ENCODE results near the gene NT5C3B. TPM values are rescaled to one million over a fixed set of nuclear protein-coding genes. Genes with fewer than 3 reads are reported as not detected.
"Not testable (repeated sequence)": the region's sequence is repeated elsewhere in the genome, so short reads cannot be mapped to it uniquely, and the experiment has no call there.

The NT5C3B gene
- total RNA-seq, 1 donor: 69.8 TPM

GRCh38 chr17:41777574-41778188 is 58.4 kb downstream of the NT5C3B start:
- peak overlapping the region; percentile 42 for H3K4me3 ChIP-seq (ENCODE audit: insufficient read depth, low read length)
- no peaks in the 10 kb centered on the region for H3K79me2 ChIP-seq (ENCODE audit: insufficient read depth, low read length)
- peaks cover 6% of the 10 kb centered on the region for H4K20me1 ChIP-seq (ENCODE audit: insufficient read depth, low read length)
- peak overlapping the region; percentile 75 for H3K27ac ChIP-seq (ENCODE audit: low read depth, low read length)
- H3K9me3 ChIP-seq (ENCODE audit: low read depth, low read length): no peaks in the 10 kb centered on the region
- DNase-seq (ENCODE audit: insufficient read length, low spot score, missing footprints): peak; percentile 98
- H3K4me1 ChIP-seq (ENCODE audit: insufficient read depth, low read length): peaks cover 14% of the 10 kb centered on the region
- H2AFZ ChIP-seq (ENCODE audit: low read length): peak overlapping the region; percentile 86
- no peaks in the 10 kb centered on the region for H3K36me3 ChIP-seq (ENCODE audit: insufficient read depth, low read length)
- peak overlapping the region; percentile 53 for H3K4me2 ChIP-seq (ENCODE audit: insufficient read depth, low read length)
- TF ChIP-seq CTCF (IDR thresholded peaks at IDR 0.05; ENCODE audit: extremely low read depth, low read depth, low read length): no peak
- no peaks in the 10 kb centered on the region for H3K27me3 ChIP-seq (ENCODE audit: insufficient read depth, low read length)

DNA sequence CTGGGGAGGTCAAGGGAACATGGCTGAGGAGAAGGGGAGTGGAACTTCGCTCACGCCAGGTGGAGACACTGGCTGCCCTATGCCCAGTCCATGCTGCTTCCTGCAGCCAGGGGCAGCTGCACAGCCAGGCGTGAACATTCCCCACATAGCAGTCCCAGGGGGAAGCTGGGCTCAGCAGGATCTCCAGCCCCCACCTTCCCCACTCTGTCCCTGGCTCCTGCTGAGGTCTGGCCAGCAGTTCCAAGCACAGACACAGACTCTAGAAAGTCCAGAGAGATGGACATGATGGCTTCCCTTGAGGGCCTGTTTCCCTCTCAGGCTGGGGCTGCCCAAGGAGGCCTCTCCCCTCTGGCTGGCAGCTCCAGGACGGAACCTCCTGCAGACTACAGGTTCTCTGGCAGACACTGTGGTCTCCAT is 58.9 kb downstream of the NT5C3B start:
- H3K27ac ChIP-seq (ENCODE audit: low read depth, low read length): peak overlapping the region; percentile 51
- TF ChIP-seq CTCF (IDR thresholded peaks at IDR 0.05; ENCODE audit: extremely low read depth, low read depth, low read length): peak; percentile 6
- peak overlapping the region; percentile 53 for H3K4me2 ChIP-seq (ENCODE audit: insufficient read depth, low read length)
- H3K27me3 ChIP-seq (ENCODE audit: insufficient read depth, low read length): no peaks in the 10 kb centered on the region
- no peaks in the 10 kb centered on the region for H3K79me2 ChIP-seq (ENCODE audit: insufficient read depth, low read length)
- peaks cover 14% of the 10 kb centered on the region for H3K4me1 ChIP-seq (ENCODE audit: insufficient read depth, low read length)
- H4K20me1 ChIP-seq (ENCODE audit: insufficient read depth, low read length): peaks cover 6% of the 10 kb centered on the region
- no peak overlapping the region for H3K4me3 ChIP-seq (ENCODE audit: insufficient read depth, low read length)
- H3K9me3 ChIP-seq (ENCODE audit: low read depth, low read length): no peaks in the 10 kb centered on the region
- peak; percentile 77 for DNase-seq (ENCODE audit: insufficient read length, low spot score, missing footprints)
- H2AFZ ChIP-seq (ENCODE audit: low read length): peak overlapping the region; percentile 86
- H3K36me3 ChIP-seq (ENCODE audit: insufficient read depth, low read length): no peaks in the 10 kb centered on the region

GRCh38 chr17:41776262-41776900 is 59.7 kb downstream of the NT5C3B start:
- not testable (repeated sequence) for H3K9me3 ChIP-seq (ENCODE audit: low read depth, low read length); H3K27ac ChIP-seq (ENCODE audit: low read depth, low read length); H3K4me2 ChIP-seq (ENCODE audit: insufficient read depth, low read length); H2AFZ ChIP-seq (ENCODE audit: low read length); DNase-seq (ENCODE audit: insufficient read length, low spot score, missing footprints); H3K27me3 ChIP-seq (ENCODE audit: insufficient read depth, low read length); H3K79me2 ChIP-seq (ENCODE audit: insufficient read depth, low read length); H4K20me1 ChIP-seq (ENCODE audit: insufficient read depth, low read length); H3K4me3 ChIP-seq (ENCODE audit: insufficient read depth, low read length); H3K36me3 ChIP-seq (ENCODE audit: insufficient read depth, low read length)
- H3K4me1 ChIP-seq (ENCODE audit: insufficient read depth, low read length): peaks cover 14% of the 10 kb centered on the region

DNA sequence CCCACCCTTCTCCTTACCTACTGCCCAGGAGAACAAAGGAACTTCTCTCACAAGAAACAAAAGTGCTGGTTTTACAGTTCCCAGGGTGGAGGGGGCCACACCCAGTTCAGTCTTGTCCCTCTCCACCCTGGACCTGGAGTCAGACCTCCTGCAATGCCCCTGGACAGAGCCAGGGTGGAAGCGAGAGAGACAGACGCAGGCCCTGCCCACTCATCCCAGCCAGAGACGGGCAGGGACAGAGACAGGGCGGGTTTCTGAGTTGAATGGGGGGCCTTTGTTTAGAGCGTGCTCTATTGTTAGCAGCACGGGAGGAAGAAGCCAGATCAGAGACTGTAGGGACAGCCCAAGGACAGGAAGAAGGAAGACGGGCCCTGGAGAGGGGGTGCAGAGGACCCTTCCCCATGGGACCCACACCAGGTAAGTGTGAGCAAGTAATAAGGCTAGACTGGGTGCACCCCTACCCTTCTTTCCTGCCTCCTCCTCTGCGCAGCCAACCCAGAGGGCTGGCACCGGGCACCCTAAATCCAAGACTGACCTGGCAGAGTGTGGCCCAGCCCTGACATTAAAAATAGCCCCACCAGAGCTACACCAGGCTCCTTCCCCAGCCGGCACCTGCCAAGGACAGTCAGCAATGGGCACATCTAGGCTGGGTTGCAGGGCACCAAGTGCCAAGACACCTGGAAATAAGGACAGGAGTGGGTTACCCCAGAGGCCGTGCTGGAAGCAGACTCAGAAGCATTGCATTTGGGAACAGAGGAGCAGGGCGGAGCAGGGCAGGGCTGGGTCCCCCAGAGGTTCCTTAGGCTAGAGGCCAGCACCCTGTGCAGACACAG is 60.4 kb downstream of the NT5C3B start:
- H3K4me3 ChIP-seq (ENCODE audit: insufficient read depth, low read length): no peak overlapping the region
- no peak overlapping the region for H3K27ac ChIP-seq (ENCODE audit: low read depth, low read length)
- no peak overlapping the region for H2AFZ ChIP-seq (ENCODE audit: low read length)
- DNase-seq (ENCODE audit: insufficient read length, low spot score, missing footprints): peak; percentile 61
- H3K27me3 ChIP-seq (ENCODE audit: insufficient read depth, low read length): no peaks in the 10 kb centered on the region
- no peaks in the 10 kb centered on the region for H3K9me3 ChIP-seq (ENCODE audit: low read depth, low read length)
- H3K4me2 ChIP-seq (ENCODE audit: insufficient read depth, low read length): no peak overlapping the region
- H3K36me3 ChIP-seq (ENCODE audit: insufficient read depth, low read length): no peaks in the 10 kb centered on the region
- no peaks in the 10 kb centered on the region for H3K79me2 ChIP-seq (ENCODE audit: insufficient read depth, low read length)
- peaks cover 6% of the 10 kb centered on the region for H4K20me1 ChIP-seq (ENCODE audit: insufficient read depth, low read length)
- H3K4me1 ChIP-seq (ENCODE audit: insufficient read depth, low read length): peaks cover 14% of the 10 kb centered on the region
- no peak for TF ChIP-seq CTCF (IDR thresholded peaks at IDR 0.05; ENCODE audit: extremely low read depth, low read depth, low read length)

Small RNA genes within 50 kb of the gene (small RNA-seq; reads per million reads assigned to genes)
- gene AC125257.2: not detected

Other genes with a start within 250 kb of the NT5C3B start
- 12.3 and 23.0 TPM in 2 replicates for gene KRT14, start 249.3 kb downstream of the NT5C3B start, total RNA-seq
- 4.3 and 5.6 TPM in 2 replicates for gene KRT16, start 223.5 kb downstream of the NT5C3B start, total RNA-seq
- 4.3 and 4.7 TPM in 2 replicates for gene KRT17, start 211.7 kb downstream of the NT5C3B start, total RNA-seq
- 94.5 and 101 TPM in 2 replicates for gene EIF1, start 147.3 kb downstream of the NT5C3B start, total RNA-seq
- gene GAST, start 123.9 kb downstream of the NT5C3B start, total RNA-seq: not detected in 2 replicates
- gene HAP1, start 101.6 kb downstream of the NT5C3B start, total RNA-seq: under 0.01 TPM in 1 of 2 replicates, not detected in the other
- gene JUP, start 49.5 kb downstream of the NT5C3B start, total RNA-seq: 18.0 and 24.2 TPM in 2 replicates
- 59.7 and 66.6 TPM in 2 replicates for gene P3H4, start 24.3 kb downstream of the NT5C3B start, total RNA-seq
- 387 and 396 TPM in 2 replicates for gene FKBP10, start 23.2 kb downstream of the NT5C3B start, total RNA-seq
- 0.36 and 0.59 TPM in 2 replicates for gene KLHL10, start 1.6 kb upstream of the NT5C3B start, total RNA-seq
- gene KLHL11, start 29.2 kb upstream of the NT5C3B start, total RNA-seq: 28.6 and 34.7 TPM in 2 replicates
- gene ACLY, start 82.7 kb upstream of the NT5C3B start, total RNA-seq: 271 and 273 TPM in 2 replicates
- 1.1 and 1.5 TPM in 2 replicates for gene ODAD4, start 94.4 kb upstream of the NT5C3B start, total RNA-seq
- 87.6 and 96.4 TPM in 2 replicates for gene CNP, start 130.6 kb upstream of the NT5C3B start, total RNA-seq
- 75.3 and 76.3 TPM in 2 replicates for gene DNAJC7, start 181.2 kb upstream of the NT5C3B start, total RNA-seq
- gene NKIRAS2, start 183.9 kb upstream of the NT5C3B start, total RNA-seq: 38.0 and 39.1 TPM in 2 replicates
- under 0.01 and 0.29 TPM in 2 replicates for gene C17orf113, start 214.4 kb upstream of the NT5C3B start, total RNA-seq